Colon (tissue), 2 donors: ENCODE measurements around the gene SFTPD.
"Not testable (repeated sequence)": the region's sequence is repeated elsewhere in the genome, so short reads cannot be mapped to it uniquely, and the experiment has no call there.

Source experiments
- FAIRE-seq: peaks from 2 replicates; lab custom pipeline; 2012; peaks lifted over from hg19 to GRCh38; lab: Jason Lieb, UNC
- donor health status: control.
- donor health status: control.

Gene SFTPD

GRCh38 chr10:79925614-79926013 lies 23.3 kb downstream of the SFTPD start:
- FAIRE-seq = no peak

GRCh38 chr10:79923669-79924068 lies 25.2 kb downstream of the SFTPD start:
- no peak for FAIRE-seq

GRCh38 chr10:79923145-79923544 lies 25.8 kb downstream of the SFTPD start:
- FAIRE-seq = no peak

- not testable (repeated sequence) for FAIRE-seq
Measured at GRCh38 chr10:79922011-79922412, 26.9 kb downstream of the SFTPD start.

GRCh38 chr10:79915838-79916237 lies 33.1 kb downstream of the SFTPD start:
- not testable (repeated sequence) for FAIRE-seq

- FAIRE-seq = peak; percentile 92
Measured at GRCh38 chr10:79914512-79914911, 34.4 kb downstream of the SFTPD start.

- FAIRE-seq = no peak
Measured at GRCh38 chr10:79910836-79911235, 38.1 kb downstream of the SFTPD start.

GRCh38 chr10:79910344-79910743 lies 38.6 kb downstream of the SFTPD start:
- no peak for FAIRE-seq

- FAIRE-seq = no peak
Measured at GRCh38 chr10:79905322-79906314, 43.3 kb downstream of the SFTPD start.

- no peak for FAIRE-seq
Measured at GRCh38 chr10:79904671-79905321, 44.1 kb downstream of the SFTPD start.

GRCh38 chr10:79901571-79901970 lies 47.3 kb downstream of the SFTPD start:
- FAIRE-seq = not testable (repeated sequence)

- peak; percentile 51 for FAIRE-seq
Measured at GRCh38 chr10:79898597-79899325, 50.1 kb downstream of the SFTPD start.

- FAIRE-seq = not testable (repeated sequence)
Measured at GRCh38 chr10:79892896-79893295, 56.0 kb downstream of the SFTPD start.

GRCh38 chr10:79890469-79890868 lies 58.4 kb downstream of the SFTPD start:
- no peak for FAIRE-seq

- FAIRE-seq = not testable (repeated sequence)
Measured at GRCh38 chr10:79888984-79889383, 59.9 kb downstream of the SFTPD start.
